Activated CD4-positive, CD25-positive, alpha-beta regulatory T cell (primary cell): ENCODE measurements around the gene CGB2.
"Not testable (repeated sequence)": the region's sequence is repeated elsewhere in the genome, so short reads cannot be mapped to it uniquely, and the experiment has no call there.

Experiments used
- DNase-seq, 4 experiments: peaks; one replicate each; lab custom pipeline; 2025; lab: John Stamatoyannopoulos, UW

CGB2 gene

GRCh38 chr19:49038111-49038510 lies 6.4 kb downstream of the CGB2 start:
- not testable (repeated sequence) for DNase-seq

DNA sequence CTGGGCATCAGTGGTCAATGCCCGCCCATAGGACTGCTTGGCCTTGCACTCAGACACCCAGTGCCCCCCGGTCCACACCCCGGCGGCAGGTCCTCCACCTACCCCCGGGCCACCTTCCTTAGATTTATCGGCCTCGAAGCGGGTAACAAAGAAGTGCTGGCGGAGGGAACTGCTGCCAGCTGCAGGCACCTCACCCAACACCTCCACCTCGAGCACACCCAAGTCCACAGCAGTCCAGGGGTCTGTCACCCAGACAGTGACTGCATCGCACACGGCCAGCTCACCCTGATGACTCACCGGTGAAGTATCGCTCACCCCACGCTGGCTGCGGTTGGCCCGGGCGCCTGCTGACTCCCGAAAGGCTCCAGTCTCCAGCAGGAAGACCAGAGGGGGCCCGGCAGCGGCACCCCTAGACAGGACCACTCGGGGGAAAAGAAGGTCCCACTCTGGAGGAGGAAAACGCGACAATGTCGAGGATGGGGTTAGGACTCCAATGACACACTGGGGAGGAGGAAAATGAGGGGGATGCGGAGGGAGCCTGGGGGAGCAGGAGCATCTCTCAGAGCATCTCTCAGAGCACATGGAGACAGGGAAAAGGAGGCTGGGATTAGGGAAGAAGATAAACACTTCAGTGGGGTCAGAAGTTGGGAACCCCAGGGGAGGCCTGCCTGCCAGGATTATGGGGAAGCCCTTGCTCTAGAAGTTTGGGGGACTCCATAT lies 7.0 kb downstream of the CGB2 start:
- DNase-seq: not testable (repeated sequence)

DNA sequence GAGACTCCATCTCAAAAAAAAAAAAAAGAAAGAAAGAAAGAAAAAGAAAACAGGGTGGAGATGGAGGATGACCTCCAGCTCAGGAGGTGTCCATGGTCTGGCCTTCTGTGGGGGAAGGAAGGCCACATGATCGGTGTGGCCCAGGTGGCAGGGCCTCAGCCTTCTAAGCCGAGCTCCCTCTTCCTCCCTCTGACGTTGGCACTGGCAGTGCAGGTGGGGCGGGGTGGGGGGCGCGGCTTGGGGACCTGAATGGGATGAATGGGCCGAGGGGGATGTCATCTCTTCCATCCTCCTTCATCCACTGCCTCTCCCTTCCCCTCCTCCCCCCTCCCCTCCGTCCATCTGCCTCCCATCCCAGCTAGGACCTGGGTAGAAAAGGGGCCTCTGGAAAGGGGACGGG lies 8.0 kb downstream of the CGB2 start:
- not testable (repeated sequence) for DNase-seq

DNA sequence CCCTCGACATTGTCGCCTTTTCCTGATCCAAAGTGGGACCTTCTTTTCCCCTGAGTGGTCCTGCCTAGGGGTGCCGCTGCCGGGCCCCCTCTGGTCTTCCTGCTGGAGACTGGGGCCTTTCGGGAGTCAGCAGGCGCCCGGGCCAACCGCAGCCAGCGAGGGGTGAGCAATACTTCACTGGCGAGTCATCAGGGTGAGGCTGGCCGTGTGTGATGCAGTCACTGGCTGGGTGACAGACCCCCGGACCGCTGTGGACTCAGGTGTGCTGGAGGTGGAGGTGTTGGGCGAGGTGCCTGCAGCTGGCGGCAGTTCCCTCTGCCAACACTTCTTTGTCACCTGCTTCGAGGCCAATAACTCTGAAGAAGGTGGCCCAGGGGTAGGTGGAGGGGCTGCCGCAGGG lies 10.5 kb downstream of the CGB2 start:
- no peak for DNase-seq

DNA sequence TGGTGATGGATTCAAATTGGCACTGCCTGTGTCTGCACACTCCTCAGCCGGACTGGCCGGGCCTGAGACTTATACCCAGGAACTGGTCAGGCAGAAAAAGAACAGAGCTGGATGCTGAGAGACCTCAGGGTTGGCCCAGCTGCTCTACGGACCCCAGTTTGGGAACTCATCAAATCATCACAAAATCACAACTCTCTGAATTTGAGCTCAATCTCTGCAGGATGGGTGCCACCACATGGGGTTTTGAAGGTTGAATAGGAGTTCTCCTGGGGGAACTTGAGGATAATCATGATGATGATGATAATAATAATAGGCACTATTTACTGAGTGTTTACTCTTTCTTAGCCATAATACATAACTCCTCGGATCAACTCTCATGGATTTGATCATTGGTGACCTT lies 11.0 kb downstream of the CGB2 start:
- not testable (repeated sequence) for DNase-seq

DNA sequence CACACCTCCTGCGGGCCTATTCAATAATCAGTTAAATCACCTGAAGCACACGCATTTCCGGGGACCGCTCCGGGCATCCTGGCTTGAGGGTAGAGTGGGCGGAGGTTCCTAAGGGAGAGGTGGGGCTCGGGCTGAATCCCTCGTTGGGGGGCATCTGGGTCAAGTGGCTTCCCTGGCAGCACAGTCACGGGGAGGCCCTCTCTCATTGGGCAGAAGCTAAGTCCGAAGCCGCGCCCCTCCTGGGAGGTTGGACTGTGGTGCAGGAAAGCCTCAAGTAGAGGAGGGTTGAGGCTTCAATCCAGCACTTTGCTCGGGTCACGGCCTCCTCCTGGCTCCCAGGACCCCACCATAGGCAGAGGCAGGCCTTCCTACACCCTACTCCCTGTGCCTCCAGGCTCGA lies 11.9 kb downstream of the CGB2 start, which contains the start of gene CGB5:
Gene CGB5, plus strand, starts transcription at position 301 of the 400 bp plus-strand sequence. CDS start 362 bp downstream, outside the sequence.
- DNase-seq: not testable (repeated sequence)

- DNase-seq: not testable (repeated sequence)
Observed at GRCh38 chr19:49049011-49049410, 17.3 kb downstream of the CGB2 start, which contains the start of gene CGB8. CGB8 (minus strand) TSS chr19:49049111; CDS start chr19:49048739, 372 bp downstream.

DNA sequence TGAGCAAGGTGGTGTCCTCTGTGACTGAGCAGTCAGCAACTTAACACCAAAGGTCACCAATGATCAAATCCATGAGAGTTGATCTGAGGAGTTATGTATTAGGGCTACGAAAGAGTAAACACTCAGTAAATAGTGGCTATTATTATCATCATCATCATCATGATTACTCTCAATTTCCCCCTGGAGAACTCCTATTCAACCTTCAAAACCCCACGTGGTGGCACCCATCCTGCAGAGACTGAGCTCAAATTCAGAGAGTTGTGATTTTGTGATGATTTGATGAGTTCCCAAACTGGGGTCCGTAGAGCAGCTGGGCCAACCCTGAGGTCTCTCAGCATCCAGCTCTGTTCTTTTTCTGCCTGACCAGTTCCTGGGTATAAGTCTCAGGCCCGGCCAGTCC lies 18.1 kb downstream of the CGB2 start:
- not testable (repeated sequence) for DNase-seq

DNA sequence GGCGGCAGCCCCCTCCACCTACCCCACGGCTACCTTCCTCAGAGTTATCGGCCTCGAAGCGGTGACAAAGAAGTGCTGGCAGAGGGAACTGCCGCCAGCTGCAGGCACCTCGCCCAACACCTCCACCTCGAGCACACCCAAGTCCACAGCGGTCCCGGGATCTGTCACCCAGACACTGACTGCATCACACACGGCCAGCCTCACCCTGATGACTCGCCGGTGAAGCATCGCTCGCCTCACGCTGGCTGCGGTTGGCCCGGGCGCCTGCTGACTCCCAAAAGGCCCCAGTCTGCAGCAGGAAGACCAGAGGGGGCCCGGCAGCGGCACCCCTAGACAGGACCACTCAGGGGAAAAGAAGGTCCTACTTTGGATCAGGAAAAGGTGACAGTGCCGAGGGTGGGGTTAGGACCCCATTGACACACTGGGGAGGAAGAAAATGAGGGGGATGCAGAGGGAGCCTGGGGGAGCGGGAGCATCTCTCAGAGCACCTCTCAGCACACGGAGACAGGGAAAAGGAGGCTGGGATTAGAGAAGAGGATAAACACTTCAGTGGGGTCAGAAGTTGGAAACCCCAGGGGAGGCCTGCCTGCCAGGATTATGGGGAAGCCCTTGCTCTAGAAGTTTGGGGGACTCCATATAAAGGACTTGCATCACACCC lies 18.8 kb downstream of the CGB2 start:
- not testable (repeated sequence) for DNase-seq

DNA sequence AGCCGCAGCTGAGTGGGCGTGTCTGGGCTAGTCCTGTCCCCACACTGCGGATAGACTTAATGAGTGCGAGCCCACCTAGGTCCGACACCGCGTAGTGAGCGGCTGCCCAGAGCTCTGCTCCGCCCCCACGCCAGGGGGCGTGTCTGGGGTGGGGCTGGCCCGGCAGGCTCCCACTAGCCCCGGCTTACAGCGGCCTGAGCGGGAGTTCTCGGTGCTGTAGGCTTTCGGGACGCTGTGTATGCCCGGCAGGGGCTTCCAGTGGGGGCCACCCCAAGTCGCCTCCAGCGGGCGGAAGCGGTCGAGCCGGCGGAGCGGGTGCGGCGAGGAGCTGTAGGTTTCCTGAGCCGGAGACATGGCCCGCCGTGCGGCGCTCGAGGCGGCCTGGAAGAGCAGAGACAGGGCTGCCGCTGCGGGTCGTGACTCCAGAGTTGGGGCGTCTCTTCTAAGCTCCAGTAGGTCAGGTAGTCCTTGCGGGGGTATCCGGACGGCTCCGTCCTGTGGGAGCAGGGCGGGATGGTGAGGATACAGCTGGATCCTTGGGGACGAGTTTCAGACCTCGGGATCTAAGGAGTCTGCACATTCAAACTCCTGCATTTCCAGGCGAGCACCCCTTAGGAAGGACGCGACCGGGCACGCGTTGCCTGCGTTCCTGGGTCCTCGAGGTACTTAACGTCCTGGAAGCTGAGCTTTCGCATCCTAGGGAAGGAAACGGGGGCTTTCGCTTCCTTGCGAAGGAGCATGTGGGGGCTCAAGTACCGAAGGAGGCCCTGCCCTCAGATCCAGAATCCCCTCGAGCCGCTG lies 24.6 kb downstream of the CGB2 start:
- peak in 1 of 4 experiments; percentile 21 for DNase-seq

DNA sequence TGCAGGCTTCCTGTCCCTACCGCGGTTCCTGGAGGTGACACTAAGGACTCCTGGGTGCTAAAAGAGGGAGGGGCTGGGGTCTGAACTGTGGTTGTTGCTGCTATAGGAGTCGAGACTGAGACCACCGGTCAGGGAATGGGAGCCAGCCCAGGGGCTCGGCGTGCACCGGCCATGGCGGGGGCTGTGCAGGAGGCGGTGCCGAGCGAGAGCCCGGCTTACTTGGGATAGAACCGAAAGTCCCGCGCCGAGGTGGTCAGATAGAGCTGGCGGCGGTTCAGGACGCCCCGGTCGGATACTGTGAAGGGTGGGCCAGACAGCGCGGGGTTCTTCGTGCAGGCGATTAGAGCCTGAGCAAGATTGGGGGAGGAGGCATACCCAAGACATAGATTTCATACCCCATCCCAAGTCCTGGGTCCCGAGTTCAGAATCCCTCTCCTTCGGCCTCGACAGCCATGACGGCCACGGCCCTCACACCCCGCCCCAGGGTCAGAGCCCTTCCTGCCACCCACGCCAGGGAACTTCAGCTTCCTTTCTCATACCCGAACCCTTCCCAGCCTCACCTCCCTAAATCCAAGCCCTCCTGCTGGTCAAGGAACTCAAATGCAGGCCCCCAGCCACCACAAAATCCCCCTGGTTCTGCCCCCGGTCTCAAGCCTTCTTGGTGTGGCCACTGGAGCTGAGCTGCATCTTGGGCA lies 25.4 kb downstream of the CGB2 start:
- not testable (repeated sequence) for DNase-seq

DNA sequence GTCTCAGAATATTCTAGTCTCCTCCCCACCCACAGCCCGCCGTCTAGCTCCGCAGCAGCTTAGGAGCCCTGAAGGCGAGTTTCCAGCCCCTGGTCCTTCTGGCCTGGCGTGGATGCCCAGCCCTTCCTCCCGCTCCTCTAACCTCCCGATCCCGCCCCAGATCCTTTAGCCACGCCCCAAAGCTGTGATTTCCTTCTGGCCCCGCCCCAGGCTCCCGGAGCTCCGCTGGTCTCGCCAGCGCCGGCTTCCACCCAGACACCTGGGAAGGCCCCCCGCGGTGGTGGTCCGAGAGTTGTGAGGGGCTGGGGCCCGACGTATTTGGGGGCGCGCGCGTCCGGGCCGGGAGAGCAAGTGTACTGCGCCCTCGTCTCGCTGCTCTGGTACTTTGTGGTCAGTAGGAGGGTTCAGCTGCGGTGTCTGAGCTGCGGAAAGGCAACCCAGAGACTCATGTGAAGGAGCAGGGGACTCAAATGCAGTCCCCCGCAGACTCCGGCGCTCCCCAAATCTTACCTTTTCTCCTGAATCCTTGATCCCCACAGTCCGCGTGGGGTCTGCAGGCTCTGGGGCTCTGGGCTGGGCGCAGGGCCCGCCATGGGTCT lies 26.0 kb downstream of the CGB2 start, which contains the start of gene CGB7:
Gene CGB7, minus strand, starts transcription at position 114 of the 599 bp plus-strand sequence. CDS start 2,374 bp downstream, outside the sequence.
- DNase-seq: no peak

DNA sequence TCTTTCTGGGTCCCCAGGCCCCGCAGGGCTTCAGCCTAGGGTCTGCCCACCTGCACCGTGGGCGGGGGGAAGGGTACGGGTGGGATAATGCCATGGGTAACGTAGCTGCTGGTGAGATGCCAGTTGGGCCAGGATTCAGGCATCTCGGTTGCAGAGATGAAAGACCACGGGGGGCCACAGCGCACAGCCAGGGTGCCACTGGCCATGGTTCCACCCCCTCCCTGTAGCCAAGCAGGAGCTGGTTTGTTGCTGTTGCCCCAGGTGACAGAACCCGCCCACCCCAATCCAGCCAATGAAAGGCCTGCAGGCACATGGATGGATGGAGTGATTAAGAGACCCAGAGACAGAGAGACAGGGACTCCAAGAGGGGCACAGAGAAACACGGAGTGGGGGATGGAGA lies 26.9 kb downstream of the CGB2 start:
- DNase-seq: no peak

GRCh38 chr19:49059053-49059452 lies 27.4 kb downstream of the CGB2 start:
- DNase-seq: no peak

GRCh38 chr19:49061000-49061399 lies 29.3 kb downstream of the CGB2 start:
- DNase-seq: no peak

- no peak for DNase-seq
Observed at GRCh38 chr19:49061445-49061844, 29.8 kb downstream of the CGB2 start.

DNA sequence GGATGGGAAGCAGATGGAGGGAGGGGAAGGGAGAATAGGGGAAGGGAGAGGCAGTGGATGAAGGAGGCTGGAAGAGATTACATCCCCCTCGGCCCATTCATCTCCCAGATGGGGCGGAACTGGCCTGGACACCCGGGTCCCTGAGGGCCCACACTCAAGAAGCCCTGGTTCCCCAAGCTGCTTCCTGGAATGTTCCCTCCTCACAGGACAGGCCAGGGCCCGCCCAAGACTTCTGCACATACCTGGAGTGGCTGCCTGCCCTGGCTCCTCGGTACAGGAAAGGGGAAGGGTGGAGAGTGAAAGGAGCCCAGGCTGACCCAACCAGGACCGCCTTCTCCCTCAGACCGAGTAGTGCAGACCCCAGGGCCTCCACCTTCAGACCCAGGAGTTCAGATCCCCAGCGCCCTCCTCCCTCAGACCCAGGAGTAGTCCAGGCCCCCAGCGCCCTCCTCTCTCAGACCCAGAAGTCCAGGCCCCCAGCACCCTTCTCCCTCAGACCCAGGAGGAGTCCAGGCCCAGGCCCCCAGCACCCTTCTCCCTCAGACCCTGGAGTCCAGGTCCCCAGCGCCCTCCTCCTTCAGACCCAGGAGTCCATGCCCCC lies 32.4 kb downstream of the CGB2 start:
- DNase-seq: no peak

DNA sequence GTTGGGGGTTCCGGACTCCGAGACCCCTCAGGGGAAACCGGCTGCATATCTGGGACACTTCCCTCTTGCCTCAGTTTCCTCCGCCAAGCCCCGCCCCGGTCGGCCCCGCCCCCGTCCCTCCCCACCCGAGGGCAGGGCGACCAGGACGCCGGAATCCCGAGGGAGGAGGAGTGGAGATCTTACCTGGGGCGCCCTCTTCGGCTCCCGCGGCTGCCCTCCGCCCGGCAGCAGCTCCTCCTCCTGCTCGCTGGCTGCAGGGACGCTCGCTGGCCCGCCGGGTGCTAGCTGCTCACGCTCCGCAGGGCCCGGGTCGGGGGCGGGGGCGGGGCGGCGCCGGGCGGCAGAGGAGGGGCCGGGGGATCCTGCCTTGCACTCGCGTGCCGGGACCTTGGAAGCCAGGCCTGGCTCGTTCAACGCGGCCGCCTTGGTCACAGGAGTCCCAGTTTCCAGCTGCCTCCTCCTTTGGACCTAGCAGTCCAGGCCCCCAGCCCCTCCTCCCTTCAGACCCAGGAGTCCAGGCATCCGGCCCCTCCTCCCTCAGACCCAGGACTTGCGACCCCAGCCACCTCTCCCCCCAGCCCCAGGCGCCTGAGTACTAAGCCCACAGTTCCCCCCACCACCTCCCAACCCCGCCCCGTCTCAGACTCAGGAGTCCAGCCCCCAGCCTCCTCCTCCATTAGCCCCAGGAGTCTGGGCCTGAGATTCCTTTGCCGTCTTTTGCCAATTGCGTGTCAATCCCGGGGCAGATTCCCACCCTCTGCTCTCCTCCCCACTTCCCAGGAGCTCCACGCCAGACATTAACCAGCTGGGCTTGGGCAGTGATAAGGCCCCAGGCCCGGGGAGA lies 33.3 kb downstream of the CGB2 start, which contains the start of gene NTF4:
Gene NTF4, minus strand, starts transcription at position 51 of the 844 bp plus-strand sequence. CDS start 2,821 bp downstream, outside the sequence.
- no peak for DNase-seq

- no peak for DNase-seq
Observed at GRCh38 chr19:49065905-49066512, 34.3 kb downstream of the CGB2 start.
